ENCODE results near the gene DEGS2.

GRCh38 chr14:100152091-100152490, 7.4 kb downstream of the DEGS2 start:
- TF ChIP-seq, protein P1, sequence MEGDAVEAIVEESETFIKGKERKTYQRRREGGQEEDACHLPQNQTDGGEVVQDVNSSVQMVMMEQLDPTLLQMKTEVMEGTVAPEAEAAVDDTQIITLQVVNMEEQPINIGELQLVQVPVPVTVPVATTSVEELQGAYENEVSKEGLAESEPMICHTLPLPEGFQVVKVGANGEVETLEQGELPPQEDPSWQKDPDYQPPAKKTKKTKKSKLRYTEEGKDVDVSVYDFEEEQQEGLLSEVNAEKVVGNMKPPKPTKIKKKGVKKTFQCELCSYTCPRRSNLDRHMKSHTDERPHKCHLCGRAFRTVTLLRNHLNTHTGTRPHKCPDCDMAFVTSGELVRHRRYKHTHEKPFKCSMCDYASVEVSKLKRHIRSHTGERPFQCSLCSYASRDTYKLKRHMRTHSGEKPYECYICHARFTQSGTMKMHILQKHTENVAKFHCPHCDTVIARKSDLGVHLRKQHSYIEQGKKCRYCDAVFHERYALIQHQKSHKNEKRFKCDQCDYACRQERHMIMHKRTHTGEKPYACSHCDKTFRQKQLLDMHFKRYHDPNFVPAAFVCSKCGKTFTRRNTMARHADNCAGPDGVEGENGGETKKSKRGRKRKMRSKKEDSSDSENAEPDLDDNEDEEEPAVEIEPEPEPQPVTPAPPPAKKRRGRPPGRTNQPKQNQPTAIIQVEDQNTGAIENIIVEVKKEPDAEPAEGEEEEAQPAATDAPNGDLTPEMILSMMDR (IDR thresholded peaks at IDR 0.05; ENCODE audit: low read depth, low read length), result no peak
- TF ChIP-seq POLR2A (IDR thresholded peaks at IDR 0.05; ENCODE audit: extremely low read depth, insufficient read length), result no peak
